ENCODE results near the gene MAGOHB.

The MAGOHB gene

GRCh38 chr12:10633541-10633940 lies 20.1 kb upstream of the MAGOHB start:
- no peak for TF ChIP-seq MAX (IDR thresholded peaks at IDR 0.05)
- TF ChIP-seq CREB1 (IDR thresholded peaks at IDR 0.05; ENCODE audit: low read depth) = no peak
- no peak for TF ChIP-seq EGR1 (IDR thresholded peaks at IDR 0.05)
- no peak for TF ChIP-seq TCF12 (IDR thresholded peaks at IDR 0.05; ENCODE audit: low read depth)
- no peak for TF ChIP-seq FOXM1 (IDR thresholded peaks at IDR 0.05; ENCODE audit: borderline replicate concordance, low read depth)
- no peak for TF ChIP-seq RAD21 (IDR thresholded peaks at IDR 0.05; ENCODE audit: low read depth)
- no peak for TF ChIP-seq REST (IDR thresholded peaks at IDR 0.05; ENCODE audit: low read depth)
- no peak for TF ChIP-seq CEBPB (IDR thresholded peaks at IDR 0.05)
- TF ChIP-seq EP300 (IDR thresholded peaks at IDR 0.05; ENCODE audit: borderline replicate concordance) = no peak
- TF ChIP-seq NFIC (IDR thresholded peaks at IDR 0.05) = no peak
- TF ChIP-seq TEAD4 (IDR thresholded peaks at IDR 0.05) = no peak
- no peak for TF ChIP-seq TAF1 (IDR thresholded peaks at IDR 0.05; ENCODE audit: low read depth)
- TF ChIP-seq ZBTB7A (IDR thresholded peaks at IDR 0.05; ENCODE audit: low read depth) = no peak
- TF ChIP-seq YY1 (IDR thresholded peaks at IDR 0.05; ENCODE audit: low read depth) = no peak
- no peak for TF ChIP-seq USF1 (IDR thresholded peaks at IDR 0.05)

GRCh38 chr12:10632226-10632625 lies 18.8 kb upstream of the MAGOHB start:
- no peak for TF ChIP-seq EGR1 (IDR thresholded peaks at IDR 0.05)
- TF ChIP-seq EP300 (IDR thresholded peaks at IDR 0.05; ENCODE audit: borderline replicate concordance) = no peak
- no peak for TF ChIP-seq REST (IDR thresholded peaks at IDR 0.05; ENCODE audit: low read depth)
- TF ChIP-seq TAF1 (IDR thresholded peaks at IDR 0.05; ENCODE audit: low read depth) = no peak
- no peak for TF ChIP-seq USF1 (IDR thresholded peaks at IDR 0.05)
- no peak for TF ChIP-seq CREB1 (IDR thresholded peaks at IDR 0.05; ENCODE audit: low read depth)
- TF ChIP-seq MAX (IDR thresholded peaks at IDR 0.05) = no peak
- TF ChIP-seq RAD21 (IDR thresholded peaks at IDR 0.05; ENCODE audit: low read depth) = no peak
- TF ChIP-seq ZBTB7A (IDR thresholded peaks at IDR 0.05; ENCODE audit: low read depth) = no peak
- TF ChIP-seq CEBPB (IDR thresholded peaks at IDR 0.05) = no peak
- no peak for TF ChIP-seq NFIC (IDR thresholded peaks at IDR 0.05)

- TF ChIP-seq RAD21 (IDR thresholded peaks at IDR 0.05; ENCODE audit: low read depth) (no peak), EP300 (IDR thresholded peaks at IDR 0.05; ENCODE audit: borderline replicate concordance) (no peak)
Observed at GRCh38 chr12:10624605-10625004, 11.2 kb upstream of the MAGOHB start.

- no peak for TF ChIP-seq RAD21 (IDR thresholded peaks at IDR 0.05; ENCODE audit: low read depth)
- no peak for TF ChIP-seq TCF12 (IDR thresholded peaks at IDR 0.05; ENCODE audit: low read depth)
- no peak for TF ChIP-seq EP300 (IDR thresholded peaks at IDR 0.05; ENCODE audit: borderline replicate concordance)
- no peak for TF ChIP-seq CEBPB (IDR thresholded peaks at IDR 0.05)
- TF ChIP-seq REST (IDR thresholded peaks at IDR 0.05; ENCODE audit: low read depth) = no peak
- TF ChIP-seq TAF1 (IDR thresholded peaks at IDR 0.05; ENCODE audit: low read depth) = no peak
- TF ChIP-seq YY1 (IDR thresholded peaks at IDR 0.05; ENCODE audit: low read depth) = no peak
- TF ChIP-seq TEAD4 (IDR thresholded peaks at IDR 0.05) = no peak
- no peak for TF ChIP-seq NFIC (IDR thresholded peaks at IDR 0.05)
- TF ChIP-seq ZBTB7A (IDR thresholded peaks at IDR 0.05; ENCODE audit: low read depth) = no peak
- TF ChIP-seq FOXM1 (IDR thresholded peaks at IDR 0.05; ENCODE audit: borderline replicate concordance, low read depth) = no peak
- TF ChIP-seq EGR1 (IDR thresholded peaks at IDR 0.05) = no peak
- TF ChIP-seq USF1 (IDR thresholded peaks at IDR 0.05) = no peak
- TF ChIP-seq MAX (IDR thresholded peaks at IDR 0.05) = no peak
- TF ChIP-seq CREB1 (IDR thresholded peaks at IDR 0.05; ENCODE audit: low read depth) = no peak
Observed at GRCh38 chr12:10623131-10623530, 9.7 kb upstream of the MAGOHB start.
